PFSK-1 (cell line): ENCODE measurements around the gene CREM.

Source experiments
- POLR2AphosphoS5 ChIP-seq: IDR thresholded peaks from 2 replicates; pipeline ENCODE4 v1.6.1; 2012; ENCODE audit warnings: low read depth, mild to moderate bottlenecking, control low read depth, low read length, moderate library complexity
- SIN3A ChIP-seq: IDR thresholded peaks from 2 replicates; pipeline ENCODE4 v1.6.1; 2012; ENCODE audit warnings: mild to moderate bottlenecking, low read length, moderate library complexity, borderline replicate concordance; ENCODE audit not compliant: insufficient read depth
- TAF1 ChIP-seq: IDR thresholded peaks from 2 replicates; pipeline ENCODE4 v1.6.1; 2012; ENCODE audit warnings: low read length, control low read depth, borderline replicate concordance; ENCODE audit not compliant: insufficient read depth
- TF ChIP-seq, protein P1 (sequence below), 2 experiments: IDR thresholded peaks; 2 replicates each; pipeline versions ENCODE4 v1.6.1 to v1.8.0; 2011 to 2012; ENCODE audit warnings: low read depth in 2 of 2, low read length in 2 of 2, control low read depth in 1 of 2, inconsistent platforms in 1 of 2, mild to moderate bottlenecking in 1 of 2, moderate library complexity in 1 of 2; ENCODE audit not compliant: insufficient read depth in 1 of 2

GRCh38 chr10:35191523-35191922 lies 64.9 kb downstream of the CREM start:
- TF ChIP-seq SIN3A (no peak), POLR2AphosphoS5 (no peak), TAF1 (no peak)
- TF ChIP-seq, protein P1, sequence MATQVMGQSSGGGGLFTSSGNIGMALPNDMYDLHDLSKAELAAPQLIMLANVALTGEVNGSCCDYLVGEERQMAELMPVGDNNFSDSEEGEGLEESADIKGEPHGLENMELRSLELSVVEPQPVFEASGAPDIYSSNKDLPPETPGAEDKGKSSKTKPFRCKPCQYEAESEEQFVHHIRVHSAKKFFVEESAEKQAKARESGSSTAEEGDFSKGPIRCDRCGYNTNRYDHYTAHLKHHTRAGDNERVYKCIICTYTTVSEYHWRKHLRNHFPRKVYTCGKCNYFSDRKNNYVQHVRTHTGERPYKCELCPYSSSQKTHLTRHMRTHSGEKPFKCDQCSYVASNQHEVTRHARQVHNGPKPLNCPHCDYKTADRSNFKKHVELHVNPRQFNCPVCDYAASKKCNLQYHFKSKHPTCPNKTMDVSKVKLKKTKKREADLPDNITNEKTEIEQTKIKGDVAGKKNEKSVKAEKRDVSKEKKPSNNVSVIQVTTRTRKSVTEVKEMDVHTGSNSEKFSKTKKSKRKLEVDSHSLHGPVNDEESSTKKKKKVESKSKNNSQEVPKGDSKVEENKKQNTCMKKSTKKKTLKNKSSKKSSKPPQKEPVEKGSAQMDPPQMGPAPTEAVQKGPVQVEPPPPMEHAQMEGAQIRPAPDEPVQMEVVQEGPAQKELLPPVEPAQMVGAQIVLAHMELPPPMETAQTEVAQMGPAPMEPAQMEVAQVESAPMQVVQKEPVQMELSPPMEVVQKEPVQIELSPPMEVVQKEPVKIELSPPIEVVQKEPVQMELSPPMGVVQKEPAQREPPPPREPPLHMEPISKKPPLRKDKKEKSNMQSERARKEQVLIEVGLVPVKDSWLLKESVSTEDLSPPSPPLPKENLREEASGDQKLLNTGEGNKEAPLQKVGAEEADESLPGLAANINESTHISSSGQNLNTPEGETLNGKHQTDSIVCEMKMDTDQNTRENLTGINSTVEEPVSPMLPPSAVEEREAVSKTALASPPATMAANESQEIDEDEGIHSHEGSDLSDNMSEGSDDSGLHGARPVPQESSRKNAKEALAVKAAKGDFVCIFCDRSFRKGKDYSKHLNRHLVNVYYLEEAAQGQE (IDR thresholded peaks at IDR 0.05; ENCODE audit: insufficient read depth in 1 of 2, low read depth in 2 of 2, low read length in 2 of 2), result no peak
